GM11168 (cell line): ENCODE results near the gene LMX1A.

Source experiments
- in situ Hi-C: fragments of 300-500 bp; cut with MboI; formaldehyde crosslinking; loops from one replicate; pipeline ENCODE4 v1.12.0; 2022; ENCODE audit warnings: low sequenced_read_pairs; ENCODE audit not compliant: unreplicated experiment

LMX1A gene

GRCh38 chr1:165371588-165372225, 15.2 kb upstream of the LMX1A start:
- in situ Hi-C loops, result no loop called here

GRCh38 chr1:165369255-165369848, 12.8 kb upstream of the LMX1A start:
- in situ Hi-C loops, result no loop called here

GRCh38 chr1:165367375-165367993, 11.0 kb upstream of the LMX1A start:
- in situ Hi-C loops, result no loop called here

- in situ Hi-C loops, result no loop called here
Measured at GRCh38 chr1:165365341-165365740, 8.8 kb upstream of the LMX1A start.

- in situ Hi-C loops, result no loop called here
Measured at GRCh38 chr1:165364568-165365133, 8.1 kb upstream of the LMX1A start.

GRCh38 chr1:165356876-165357275, 361 bp upstream of the LMX1A start:
- in situ Hi-C loops, result no loop called here

- in situ Hi-C loops, result no loop called here
Measured at GRCh38 chr1:165355139-165355976, 1.2 kb downstream of the LMX1A start.

GRCh38 chr1:165354739-165355138, 1.8 kb downstream of the LMX1A start:
- in situ Hi-C loops, result no loop called here

- in situ Hi-C loops, result no loop called here
Measured at GRCh38 chr1:165353731-165354671, 2.5 kb downstream of the LMX1A start.

- in situ Hi-C loops, result no loop called here
Measured at GRCh38 chr1:165352442-165353293, 3.8 kb downstream of the LMX1A start.

GRCh38 chr1:165351863-165352441, 4.6 kb downstream of the LMX1A start:
- in situ Hi-C loops, result no loop called here

GRCh38 chr1:165350840-165351239, 5.7 kb downstream of the LMX1A start:
- in situ Hi-C loops, result no loop called here

GRCh38 chr1:165345502-165345901, 11.0 kb downstream of the LMX1A start:
- in situ Hi-C loops, result no loop called here

GRCh38 chr1:165344736-165345135, 11.8 kb downstream of the LMX1A start:
- in situ Hi-C loops, result no loop called here

- in situ Hi-C loops, result no loop called here
Measured at GRCh38 chr1:165344198-165344597, 12.3 kb downstream of the LMX1A start.

- in situ Hi-C loops, result no loop called here
Measured at GRCh38 chr1:165342587-165342986, 13.9 kb downstream of the LMX1A start.

- in situ Hi-C loops, result no loop called here
Measured at GRCh38 chr1:165342168-165342567, 14.3 kb downstream of the LMX1A start.

- in situ Hi-C loops, result no loop called here
Measured at GRCh38 chr1:165339164-165339563, 17.4 kb downstream of the LMX1A start.
